ENCODE results near the gene SGK2.
"Not testable (repeated sequence)": the region's sequence is repeated elsewhere in the genome, so short reads cannot be mapped to it uniquely, and the experiment has no call there.

The SGK2 gene

DNA sequence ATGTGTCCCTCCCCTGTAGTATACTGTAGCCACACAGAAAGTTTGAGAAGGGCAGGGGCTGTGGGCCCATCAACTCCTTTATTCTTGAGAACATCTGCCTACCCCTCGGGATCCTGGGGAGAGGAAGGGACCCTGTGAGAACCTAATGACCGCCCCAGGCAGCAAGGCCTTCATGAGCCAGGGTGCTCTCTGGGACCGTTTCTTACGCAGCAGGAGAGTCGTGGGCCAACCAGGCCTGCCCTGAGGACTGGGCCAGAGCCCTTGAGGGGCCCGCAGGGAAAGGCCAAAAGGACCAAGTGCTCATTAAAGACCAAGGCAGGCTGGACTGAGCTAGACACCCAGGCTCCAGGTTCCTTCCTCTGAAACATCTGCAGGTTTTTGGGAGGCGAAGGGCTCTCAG is 5.2 kb downstream of the SGK2 start:
- DNase-seq (no peak), ATAC-seq (no peak)

DNA sequence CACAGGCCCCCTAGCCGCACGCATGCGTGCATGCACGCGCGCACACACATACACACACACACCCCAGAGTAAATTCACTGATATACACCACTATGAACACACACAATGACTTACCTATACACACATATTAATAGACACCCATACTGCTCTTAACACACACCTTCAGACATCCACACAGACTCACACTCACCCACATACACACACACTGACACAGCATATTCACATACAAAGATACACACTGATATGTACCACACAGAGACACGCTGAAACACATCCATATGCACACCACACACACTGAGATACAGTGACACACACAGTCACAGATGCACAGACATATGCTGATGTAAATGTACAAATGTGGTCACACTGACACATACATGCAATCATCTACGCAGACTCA is 5.6 kb downstream of the SGK2 start:
- DNase-seq, result no peak
- ATAC-seq, result no peak

- ATAC-seq (no peak), DNase-seq (no peak)
Measured at GRCh38 chr20:43564993-43565757, 6.3 kb downstream of the SGK2 start.

GRCh38 chr20:43565758-43566104 is 6.9 kb downstream of the SGK2 start:
- DNase-seq (no peak), ATAC-seq (no peak)

DNA sequence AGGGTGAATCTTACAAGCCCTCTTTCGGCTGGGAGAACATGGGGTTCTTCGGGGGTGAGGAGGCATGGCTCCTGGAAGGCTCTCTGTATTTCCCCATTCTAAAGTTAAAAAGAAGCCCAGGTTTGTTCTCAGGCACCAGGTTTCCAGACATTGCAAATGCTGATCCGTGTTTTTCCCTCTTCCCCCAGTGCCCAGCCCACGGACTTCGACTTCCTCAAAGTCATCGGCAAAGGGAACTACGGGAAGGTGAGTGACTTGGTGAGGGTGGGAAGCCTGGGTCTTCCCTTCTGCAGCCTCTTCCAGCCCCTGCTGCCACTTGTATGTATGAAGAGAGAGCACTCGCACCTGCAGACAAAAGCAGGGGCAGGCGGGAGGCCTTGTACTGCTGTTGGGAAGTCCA is 8.7 kb downstream of the SGK2 start:
- no peak for ATAC-seq

DNA sequence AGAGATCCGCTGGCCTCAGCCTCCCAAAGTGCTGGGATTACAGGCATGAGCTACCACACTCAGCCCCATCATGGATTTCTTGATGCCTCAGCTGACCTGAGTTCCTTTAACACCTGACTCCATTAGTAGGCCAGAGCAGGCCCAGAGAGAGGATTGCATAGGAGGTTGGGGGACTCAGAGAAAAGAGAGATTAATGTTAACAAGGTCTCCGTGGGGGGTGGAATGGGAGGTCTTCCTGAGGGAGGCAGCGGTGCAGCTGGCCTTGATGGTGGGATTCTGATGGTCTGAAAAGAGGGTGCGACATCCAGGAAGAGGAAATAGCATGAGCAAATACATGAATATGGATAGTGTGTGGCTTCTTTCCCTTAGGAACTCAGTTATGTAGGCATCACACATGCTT is 9.9 kb downstream of the SGK2 start:
- ATAC-seq, result no peak
- DNase-seq, result no peak

More for the DNA sequence above, 8.7 kb downstream of the SGK2 start:
- DNase-seq, result no peak

GRCh38 chr20:43569282-43569681 is 10.5 kb downstream of the SGK2 start:
- ATAC-seq, result no peak
- no peak for DNase-seq

DNA sequence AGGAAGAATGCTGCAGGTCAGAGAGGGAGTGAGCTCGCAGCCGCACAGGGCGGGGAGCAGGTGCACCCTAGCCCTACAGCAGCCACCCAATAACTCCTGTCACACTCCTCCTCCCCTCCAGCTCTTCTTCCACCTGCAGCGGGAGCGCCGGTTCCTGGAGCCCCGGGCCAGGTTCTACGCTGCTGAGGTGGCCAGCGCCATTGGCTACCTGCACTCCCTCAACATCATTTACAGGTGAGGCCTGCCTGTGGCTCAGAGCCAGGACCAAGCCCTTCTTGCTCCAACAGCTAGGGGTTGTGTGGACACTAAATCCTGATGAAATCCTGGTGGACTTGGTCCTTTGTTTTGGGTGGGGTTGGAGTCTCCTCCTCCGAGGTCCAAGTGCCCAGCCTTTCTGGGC is 11.7 kb downstream of the SGK2 start:
- DNase-seq (no peak), ATAC-seq (no peak)

GRCh38 chr20:43571310-43571709 is 12.5 kb downstream of the SGK2 start:
- ATAC-seq, result no peak
- DNase-seq, result no peak

DNA sequence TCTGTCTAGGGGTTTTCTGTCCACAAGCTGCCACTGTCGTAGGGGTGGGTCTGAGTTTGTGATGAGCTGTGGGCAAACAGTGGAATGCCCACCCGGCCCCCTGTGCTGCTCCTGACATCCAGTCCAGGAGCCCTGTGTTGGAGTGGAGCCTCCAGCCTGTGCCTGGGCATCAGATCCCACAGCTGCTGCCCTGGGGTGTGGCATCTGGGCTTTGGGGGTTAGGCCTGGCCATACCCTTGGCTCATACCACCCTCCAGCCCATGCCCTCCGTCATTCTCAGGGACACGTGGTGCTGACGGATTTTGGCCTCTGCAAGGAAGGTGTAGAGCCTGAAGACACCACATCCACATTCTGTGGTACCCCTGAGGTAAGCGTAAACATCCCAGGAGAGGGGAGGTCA is 12.9 kb downstream of the SGK2 start:
- DNase-seq, result no peak
- ATAC-seq, result no peak

- DNase-seq (no peak), ATAC-seq (no peak)
Measured at GRCh38 chr20:43572891-43573290, 14.1 kb downstream of the SGK2 start.

DNA sequence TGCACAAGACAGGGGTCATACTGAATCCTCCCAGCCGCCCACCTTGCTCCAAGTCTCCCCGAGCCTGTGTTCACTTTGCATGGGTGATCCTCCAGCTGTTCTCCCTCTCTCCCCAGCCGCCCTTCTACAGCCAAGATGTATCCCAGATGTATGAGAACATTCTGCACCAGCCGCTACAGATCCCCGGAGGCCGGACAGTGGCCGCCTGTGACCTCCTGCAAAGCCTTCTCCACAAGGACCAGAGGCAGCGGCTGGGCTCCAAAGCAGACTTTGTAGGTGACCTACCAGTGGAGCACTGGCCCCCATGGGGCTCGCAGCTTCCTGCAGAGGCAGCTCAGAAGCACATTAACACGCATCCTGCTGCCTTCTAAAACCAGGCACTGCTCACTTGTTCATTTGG is 17.3 kb downstream of the SGK2 start:
- no peak for DNase-seq
- no peak for ATAC-seq

DNA sequence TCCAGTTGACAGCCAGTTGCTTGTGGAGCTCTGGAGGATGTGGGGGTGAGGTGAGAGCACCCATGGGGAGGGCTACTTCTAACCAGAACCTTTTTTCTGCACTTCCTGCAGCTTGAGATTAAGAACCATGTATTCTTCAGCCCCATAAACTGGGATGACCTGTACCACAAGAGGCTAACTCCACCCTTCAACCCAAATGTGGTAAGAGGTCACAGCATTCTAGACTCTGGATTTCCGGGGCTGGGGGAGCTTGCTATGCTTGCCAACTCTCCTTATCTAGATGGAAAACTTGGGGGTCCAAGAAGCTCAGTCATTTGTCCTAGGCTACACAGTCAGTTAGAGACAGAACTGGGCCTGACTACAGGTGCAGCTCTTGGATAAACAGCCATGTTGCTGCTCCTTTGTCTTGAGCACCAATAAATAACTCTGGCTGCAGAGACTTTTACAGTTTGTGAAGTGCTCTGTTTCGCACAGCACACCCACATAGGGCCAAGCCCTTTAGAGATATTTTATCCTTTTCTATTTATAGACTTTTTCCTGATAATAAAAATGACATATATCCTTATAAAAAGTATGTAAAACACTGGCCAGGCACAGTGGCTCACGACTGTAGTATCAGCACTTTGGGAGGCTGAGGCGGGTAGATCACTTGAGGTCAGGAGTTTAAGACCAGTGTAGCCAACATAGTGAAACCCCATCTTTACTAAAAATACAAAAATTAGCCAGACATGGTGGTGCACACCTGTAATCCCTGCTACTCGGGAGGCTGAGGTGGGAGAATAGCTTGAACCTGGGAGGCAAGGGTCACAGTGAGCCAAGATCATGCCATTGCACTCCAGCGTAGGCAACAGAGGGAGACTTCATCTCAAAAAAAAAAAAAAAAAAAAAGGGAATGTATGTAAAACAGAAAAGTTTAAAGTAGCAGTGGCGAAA is 21.3 kb downstream of the SGK2 start:
- DNase-seq, result no peak
- no peak for ATAC-seq

GRCh38 chr20:43583133-43583864 is 24.5 kb downstream of the SGK2 start:
- no peak for ATAC-seq
- DNase-seq, result no peak

DNA sequence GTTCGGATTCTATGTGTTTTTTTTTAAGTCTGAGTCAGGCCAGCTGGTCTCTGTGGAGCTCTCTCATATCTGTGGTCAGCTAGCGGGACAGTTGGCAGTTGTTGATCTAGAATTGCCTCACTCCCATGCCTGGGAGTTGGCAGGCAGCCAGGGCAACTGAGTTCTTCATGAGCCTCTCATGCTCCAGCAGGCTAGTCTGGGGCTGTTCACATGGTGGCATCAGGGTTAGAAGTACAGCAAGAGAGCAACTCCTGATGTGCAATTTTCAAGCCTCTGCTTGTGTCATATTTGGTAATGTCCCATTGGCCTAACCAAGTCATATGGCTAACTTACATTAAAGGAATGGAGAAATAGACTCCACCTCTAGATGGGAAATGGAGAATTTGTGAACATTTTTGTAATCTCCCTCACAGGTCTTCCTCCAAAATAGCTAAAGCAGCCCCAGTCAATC is 25.2 kb downstream of the SGK2 start:
- DNase-seq, result no peak
- ATAC-seq, result no peak

DNA sequence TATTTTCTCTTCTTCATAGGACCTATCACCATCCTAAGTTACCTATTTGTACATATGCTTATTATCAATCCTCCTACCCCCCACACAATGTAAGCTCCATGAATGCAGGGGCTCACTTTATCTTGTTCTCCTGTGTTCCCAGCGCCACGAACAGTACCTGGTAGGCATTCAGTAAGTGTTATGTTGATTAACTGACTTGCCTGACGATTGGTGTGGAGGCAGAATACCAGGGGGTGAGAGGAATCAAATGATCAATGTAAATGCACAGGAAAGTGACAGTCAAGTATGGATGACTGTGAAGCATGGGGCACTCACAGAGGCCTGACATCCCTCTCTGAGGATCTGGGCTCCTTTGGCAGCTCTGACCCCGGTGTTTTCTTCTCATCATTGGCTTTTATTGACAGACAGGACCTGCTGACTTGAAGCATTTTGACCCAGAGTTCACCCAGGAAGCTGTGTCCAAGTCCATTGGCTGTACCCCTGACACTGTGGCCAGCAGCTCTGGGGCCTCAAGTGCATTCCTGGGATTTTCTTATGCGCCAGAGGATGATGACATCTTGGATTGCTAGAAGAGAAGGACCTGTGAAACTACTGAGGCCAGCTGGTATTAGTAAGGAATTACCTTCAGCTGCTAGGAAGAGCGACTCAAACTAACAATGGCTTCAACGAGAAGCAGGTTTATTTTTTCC is 25.8 kb downstream of the SGK2 start:
- DNase-seq (no peak), ATAC-seq (no peak)

- ATAC-seq (no peak), DNase-seq (no peak)
Measured at GRCh38 chr20:43586641-43587040, 27.8 kb downstream of the SGK2 start.

DNA sequence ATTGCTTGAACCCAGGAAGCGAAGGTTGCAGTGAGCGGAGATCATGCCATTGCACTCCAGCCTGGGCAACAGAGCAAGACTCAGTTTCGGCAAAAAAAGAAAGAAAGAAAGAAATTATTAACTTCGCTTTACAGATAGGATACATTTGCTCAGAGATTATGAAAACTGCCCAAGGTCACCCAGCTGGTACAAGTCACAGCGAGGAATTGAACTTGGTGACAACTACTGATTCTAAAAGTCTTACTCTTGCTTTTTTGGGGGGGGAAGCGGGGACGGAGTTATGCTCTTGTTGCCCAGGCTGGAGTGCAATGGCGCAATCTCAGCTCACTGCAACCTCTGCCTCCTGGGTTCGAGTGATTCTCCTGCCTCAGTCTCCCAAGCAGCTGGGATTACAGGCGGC is 29.7 kb downstream of the SGK2 start:
- ATAC-seq, DNase-seq: not testable (repeated sequence)

DNA sequence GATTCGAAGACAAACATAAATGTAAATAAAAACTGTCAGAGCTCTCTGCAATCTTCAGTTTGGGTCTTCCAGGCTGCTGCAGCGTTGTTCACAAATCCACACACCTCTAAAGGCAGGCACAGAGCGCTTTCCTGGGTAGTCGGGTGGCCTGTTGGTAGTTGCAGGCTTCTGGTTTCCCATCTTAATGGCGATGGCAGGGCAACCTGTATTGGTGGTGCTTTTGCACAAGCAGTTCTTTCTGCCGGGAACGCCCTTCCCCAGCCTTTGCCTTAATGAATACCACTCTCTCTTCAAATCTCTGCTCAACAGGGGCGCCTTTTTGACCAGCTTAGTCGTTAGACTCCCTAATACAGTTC is 31.2 kb downstream of the SGK2 start:
- DNase-seq (peak; percentile 10), ATAC-seq (no peak)

- peak; percentile 90 for DNase-seq
Measured at GRCh38 chr20:43590392-43591303, 31.8 kb downstream of the SGK2 start, which contains the start of gene IFT52. Gene IFT52 (plus strand): TSS chr20:43590937. CDS start chr20:43594699, 3,762 bp downstream.

GRCh38 chr20:43601960-43602359 is 43.1 kb downstream of the SGK2 start:
- ATAC-seq, DNase-seq: not testable (repeated sequence)

More at GRCh38 chr20:43590392-43591303, 31.8 kb downstream of the SGK2 start, which contains the start of gene IFT52:
- peak; percentile 100 for ATAC-seq
